ENCODE measurements around the gene CERS4.
"Not testable (repeated sequence)": the region's sequence is repeated elsewhere in the genome, so short reads cannot be mapped to it uniquely, and the experiment has no call there.

CERS4 gene

GRCh38 chr19:8204961-8205360, 4.2 kb upstream of the CERS4 start:
- Histone ChIP-seq H3K9me3 (ENCODE audit: control insufficient read depth, insufficient read depth, low read length) (no peaks in the 10 kb centered on the region), H3K27ac (ENCODE audit: low read depth, low read length) (no peak overlapping the region), H3K4me3 (ENCODE audit: low read length) (no peak overlapping the region), H3K4me2 (ENCODE audit: low read length) (no peak overlapping the region), H3K36me3 (ENCODE audit: control insufficient read depth, low read length) (no peaks in the 10 kb centered on the region), H3K9me2 (replicated peaks; ENCODE audit: control insufficient read depth, low read length) (no peaks in the 10 kb centered on the region), H3F3A (ENCODE audit: control insufficient read depth, insufficient read depth) (peaks cover 4% of the 10 kb centered on the region; the same call in 1 of the 2 replicates), H3K4me1 (ENCODE audit: control insufficient read depth, low read length) (peaks cover 12% of the 10 kb centered on the region), H4K20me1 (ENCODE audit: control insufficient read depth, insufficient read depth, low read depth, low read length) (no peaks in the 10 kb centered on the region), H3K27me3 (ENCODE audit: control insufficient read depth, low read length) (peaks cover 9% of the 10 kb centered on the region; the same call in 1 of the 2 replicates), H3K79me2 (ENCODE audit: control insufficient read depth, low read length) (peaks cover 6% of the 10 kb centered on the region)
- TF ChIP-seq CTCF (IDR thresholded peaks at IDR 0.05; ENCODE audit: low read depth, low read length, poor library complexity, severe bottlenecking), result no peak
- no peak for TF ChIP-seq EZH2phosphoT487 (IDR thresholded peaks at IDR 0.05; ENCODE audit: borderline replicate concordance, low read length)

- no peak for TF ChIP-seq CTCF (IDR thresholded peaks at IDR 0.05; ENCODE audit: low read depth, low read length, poor library complexity, severe bottlenecking)
- no peak for TF ChIP-seq EZH2phosphoT487 (IDR thresholded peaks at IDR 0.05; ENCODE audit: borderline replicate concordance, low read length)
- Histone ChIP-seq H3F3A (ENCODE audit: control insufficient read depth, insufficient read depth) (peaks cover 7% of the 10 kb centered on the region), H3K4me2 (ENCODE audit: low read length) (no peak overlapping the region), H3K4me1 (ENCODE audit: control insufficient read depth, low read length) (peaks cover 26% of the 10 kb centered on the region), H3K27ac (ENCODE audit: low read depth, low read length) (no peak overlapping the region), H3K9me3 (ENCODE audit: control insufficient read depth, insufficient read depth, low read length) (no peaks in the 10 kb centered on the region), H3K4me3 (ENCODE audit: low read length) (no peak overlapping the region), H4K20me1 (ENCODE audit: control insufficient read depth, insufficient read depth, low read depth, low read length) (no peaks in the 10 kb centered on the region), H3K79me2 (ENCODE audit: control insufficient read depth, low read length) (peaks cover 20% of the 10 kb centered on the region), H3K36me3 (ENCODE audit: control insufficient read depth, low read length) (no peaks in the 10 kb centered on the region), H3K27me3 (ENCODE audit: control insufficient read depth, low read length) (peaks cover 9% of the 10 kb centered on the region; the same call in 1 of the 2 replicates), H3K9me2 (replicated peaks; ENCODE audit: control insufficient read depth, low read length) (no peaks in the 10 kb centered on the region)
Observed at GRCh38 chr19:8206147-8207087, 2.8 kb upstream of the CERS4 start.

GRCh38 chr19:8207326-8207725, 1.8 kb upstream of the CERS4 start:
- H3K9me3 ChIP-seq (ENCODE audit: control insufficient read depth, insufficient read depth, low read length); H3F3A ChIP-seq (ENCODE audit: control insufficient read depth, insufficient read depth); H3K9me2 ChIP-seq (replicated peaks; ENCODE audit: control insufficient read depth, low read length); H3K27me3 ChIP-seq (ENCODE audit: control insufficient read depth, low read length); H3K36me3 ChIP-seq (ENCODE audit: control insufficient read depth, low read length); H4K20me1 ChIP-seq (ENCODE audit: control insufficient read depth, insufficient read depth, low read depth, low read length); H3K27ac ChIP-seq (ENCODE audit: low read depth, low read length); H3K4me3 ChIP-seq (ENCODE audit: low read length); H3K4me2 ChIP-seq (ENCODE audit: low read length): not testable (repeated sequence)
- H3K79me2 ChIP-seq (ENCODE audit: control insufficient read depth, low read length), result peaks cover 25% of the 10 kb centered on the region
- H3K4me1 ChIP-seq (ENCODE audit: control insufficient read depth, low read length), result peaks cover 33% of the 10 kb centered on the region

All from DOHH2 (cell line).